NCI-H2029 (cell line): ENCODE data around the gene SLC7A5.
"Not testable (repeated sequence)": the region's sequence is repeated elsewhere in the genome, so short reads cannot be mapped to it uniquely, and the experiment has no call there.

ENCODE experiments used
- DNase-seq: peaks from one replicate; lab custom pipeline; 2025; lab: John Stamatoyannopoulos, UW

Gene SLC7A5

GRCh38 chr16:87834005-87834667 lies 35.2 kb downstream of the SLC7A5 start:
- no peak for DNase-seq

GRCh38 chr16:87833548-87833947 lies 35.8 kb downstream of the SLC7A5 start:
- DNase-seq, result no peak

- DNase-seq, result no peak
Observed at GRCh38 chr16:87832741-87833502, 36.4 kb downstream of the SLC7A5 start.

DNA sequence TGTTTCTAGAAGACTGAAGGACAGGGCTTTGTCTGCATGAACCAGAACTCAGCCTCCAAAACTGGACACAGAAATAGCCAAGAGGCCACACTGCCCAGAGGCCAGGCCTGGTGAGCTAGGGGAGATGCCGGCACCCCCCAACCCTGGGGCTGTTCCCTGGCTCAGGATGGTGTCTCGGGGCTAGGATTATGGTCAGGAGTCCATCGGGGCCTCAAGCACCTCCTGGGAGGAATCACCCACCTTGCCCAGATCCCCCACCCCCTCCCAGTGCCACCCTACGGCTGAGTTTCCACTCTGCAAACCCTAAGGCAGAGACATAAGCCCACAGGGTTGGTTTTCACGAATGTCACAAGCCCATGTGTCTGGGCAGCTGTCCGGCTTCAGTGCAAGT lies 37.2 kb downstream of the SLC7A5 start:
- DNase-seq, result no peak

DNA sequence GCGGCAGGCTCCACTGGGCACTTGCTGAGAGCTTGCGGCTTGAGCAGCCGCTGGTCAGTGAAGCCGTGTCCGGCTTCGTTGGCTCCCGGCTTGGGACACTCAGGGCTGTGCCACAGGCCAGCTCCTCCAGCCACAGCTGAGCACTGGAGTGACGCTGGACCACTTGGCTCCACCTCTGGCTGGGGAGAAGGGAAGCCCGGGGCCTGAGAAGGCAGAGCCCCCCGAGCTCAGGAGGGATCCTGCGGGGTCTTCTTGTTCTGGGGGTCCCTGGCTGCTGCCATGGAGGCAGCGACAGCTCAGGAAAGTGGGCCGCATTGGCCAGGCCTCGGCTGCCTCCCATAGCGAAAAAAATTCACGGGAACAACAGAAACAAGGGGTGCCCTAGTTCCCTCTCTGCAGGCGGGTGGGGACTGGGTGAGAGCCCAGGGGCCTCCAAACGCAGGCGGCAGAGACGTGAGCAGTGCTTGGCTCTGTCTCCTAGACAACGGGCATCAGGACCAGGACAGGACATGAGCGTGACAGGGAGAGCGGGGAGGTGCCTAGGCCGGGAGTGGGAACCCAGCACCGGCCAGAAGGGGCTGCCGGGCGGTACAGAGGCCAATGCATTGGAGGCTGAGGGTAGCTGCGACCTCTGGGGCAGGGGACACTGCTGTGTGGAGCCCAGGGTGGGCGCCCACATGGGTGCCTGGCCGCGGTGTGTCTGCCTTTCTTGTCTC lies 37.7 kb downstream of the SLC7A5 start:
- no peak for DNase-seq

- no peak for DNase-seq
Observed at GRCh38 chr16:87830673-87831420, 38.5 kb downstream of the SLC7A5 start.

GRCh38 chr16:87829988-87830672 lies 39.2 kb downstream of the SLC7A5 start:
- no peak for DNase-seq

DNA sequence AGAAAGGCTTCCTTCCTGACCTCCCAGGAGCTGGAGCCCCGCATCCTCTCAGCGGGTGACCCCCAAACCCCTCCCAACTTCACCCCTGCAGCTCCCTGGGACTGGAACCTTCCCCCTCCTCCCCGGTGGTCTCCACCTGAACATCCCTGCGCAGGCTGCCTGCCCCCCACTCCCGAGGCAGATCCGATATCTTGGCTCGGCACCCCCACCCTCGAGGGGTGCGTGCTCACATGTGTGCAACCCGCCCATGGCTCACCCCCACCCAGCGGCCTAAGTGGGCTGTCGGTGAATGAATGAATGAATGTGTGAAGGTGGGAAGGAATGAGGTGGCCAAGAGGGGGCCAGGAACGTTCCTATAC lies 39.7 kb downstream of the SLC7A5 start:
- no peak for DNase-seq

DNA sequence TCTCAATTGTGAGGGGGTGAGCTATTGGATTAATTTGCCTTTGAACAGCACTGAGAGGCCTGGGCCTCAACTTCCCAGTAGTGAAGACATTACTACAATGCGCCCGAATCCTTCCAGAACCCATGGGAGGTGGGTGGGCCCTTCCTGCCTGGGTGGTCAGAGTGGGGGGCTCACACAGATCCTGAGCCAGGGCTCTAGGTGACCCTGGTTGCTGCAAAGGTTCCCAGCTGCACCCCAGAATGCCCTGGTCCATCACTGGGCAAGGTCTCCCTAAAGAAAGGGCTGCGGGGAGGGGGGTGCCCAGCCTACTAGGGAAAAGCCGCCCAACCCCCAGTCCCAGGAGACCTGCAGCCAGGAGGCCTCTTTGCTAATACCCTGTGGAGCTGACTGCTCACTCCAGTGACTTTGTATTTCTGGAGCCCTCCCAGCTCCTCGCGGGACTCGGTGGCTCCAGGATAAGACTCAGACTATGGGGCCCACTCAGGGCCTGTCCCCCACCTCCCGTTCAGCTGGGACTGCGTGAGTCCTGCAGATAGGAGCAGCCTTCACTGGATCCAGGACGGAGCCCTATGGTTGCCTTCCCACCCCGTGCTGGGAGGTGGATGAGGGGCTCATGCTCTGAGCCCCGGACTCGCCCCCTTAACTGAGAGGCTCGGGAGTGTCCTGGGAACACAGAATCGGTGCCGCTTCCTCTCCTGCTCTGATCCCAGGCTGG lies 40.2 kb downstream of the SLC7A5 start:
- no peak for DNase-seq

GRCh38 chr16:87828071-87828906 lies 41.0 kb downstream of the SLC7A5 start:
- no peak for DNase-seq

DNA sequence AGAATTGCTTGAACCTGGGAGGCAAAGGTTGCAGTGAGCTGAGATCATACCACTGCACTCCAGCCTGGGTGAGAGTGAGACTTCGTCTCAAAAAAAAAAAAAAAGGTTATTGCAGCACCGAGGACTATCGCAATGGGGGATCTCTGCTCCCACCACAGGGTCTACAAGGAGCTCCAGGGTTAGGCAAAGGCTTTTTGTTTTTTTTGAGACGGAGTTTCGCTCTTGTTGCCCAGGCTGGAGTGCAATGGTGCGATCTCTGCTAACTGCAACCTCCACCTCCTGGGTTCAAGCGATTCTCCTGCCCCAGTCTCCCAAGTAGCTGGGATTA lies 41.8 kb downstream of the SLC7A5 start:
- not testable (repeated sequence) for DNase-seq

DNA sequence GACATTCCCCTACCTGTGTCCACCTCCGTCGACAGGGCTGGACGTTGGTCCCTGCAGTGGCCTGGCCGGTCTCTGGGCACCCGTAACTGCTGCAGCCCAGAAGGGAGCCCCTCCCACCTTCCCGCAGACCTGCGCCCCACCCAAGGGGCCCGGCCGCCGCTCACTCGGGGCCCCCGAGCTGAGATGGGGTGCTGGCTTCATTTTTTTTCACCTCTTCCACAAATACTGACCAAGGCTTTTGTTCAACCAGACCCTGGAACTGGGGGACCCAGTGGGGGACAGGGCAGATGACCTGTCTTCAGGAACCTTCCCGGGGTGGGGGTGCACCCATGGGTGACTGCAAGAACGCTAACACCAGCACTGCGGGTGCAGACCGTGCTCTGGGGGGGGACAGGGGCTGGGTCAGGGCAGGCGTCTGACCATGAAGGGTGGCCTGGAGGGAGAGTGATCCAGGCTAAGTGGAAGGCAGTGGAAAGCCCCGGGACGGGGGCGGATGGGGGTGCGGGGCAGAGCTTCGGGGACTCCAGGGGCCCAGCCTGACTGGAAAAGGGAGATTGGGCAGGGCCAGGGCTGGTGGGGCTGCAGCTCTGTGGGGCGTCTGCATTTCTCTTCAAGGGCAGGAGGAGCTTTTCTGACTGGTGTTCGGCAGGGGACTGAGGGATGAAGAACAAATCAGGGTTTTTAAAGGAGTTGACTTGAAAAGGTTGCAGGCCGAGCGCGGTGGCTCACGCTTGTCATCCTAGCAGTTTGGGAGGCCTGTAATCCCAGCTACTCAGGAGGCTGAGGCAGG lies 42.3 kb downstream of the SLC7A5 start:
- DNase-seq, result no peak

DNA sequence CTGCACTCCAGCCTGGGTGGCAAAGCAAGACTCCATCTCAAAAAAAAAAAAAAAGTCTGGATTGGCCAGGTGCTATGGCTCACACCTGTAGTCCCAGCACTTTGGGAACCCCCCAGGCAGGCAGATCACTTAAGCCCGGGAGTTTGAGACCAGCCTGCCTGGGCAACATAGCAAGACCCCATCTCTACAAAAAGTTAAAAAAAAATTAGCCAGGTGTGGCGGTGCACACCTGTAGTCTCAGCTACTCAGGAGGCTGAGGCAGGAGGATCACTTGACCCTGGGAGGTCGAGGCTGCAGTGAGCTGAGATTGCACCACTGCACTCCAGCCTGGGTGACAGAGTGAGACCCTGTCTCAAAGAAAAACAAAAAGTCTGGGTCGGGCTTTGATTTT lies 42.9 kb downstream of the SLC7A5 start:
- DNase-seq, result not testable (repeated sequence)

GRCh38 chr16:87825842-87826120 lies 43.5 kb downstream of the SLC7A5 start:
- DNase-seq, result not testable (repeated sequence)

GRCh38 chr16:87824991-87825841 lies 44.1 kb downstream of the SLC7A5 start:
- DNase-seq, result no peak

- DNase-seq, result no peak
Observed at GRCh38 chr16:87824016-87824990, 45.0 kb downstream of the SLC7A5 start.

- DNase-seq, result no peak
Observed at GRCh38 chr16:87823181-87823929, 46.0 kb downstream of the SLC7A5 start.
